AG04449 (cell line): ENCODE results near the gene PRRC2A.

Source experiments
- CTCF ChIA-PET: fragments of 350-600 bp; formaldehyde crosslinking; extraction: SDS; loops from one replicate; lab custom pipeline; 2021; ENCODE audit warnings: antibody characterized with exemption; lab: Yijun Ruan, JAX
- POLR2A ChIA-PET: fragments of 400-600, 350-600 bp; formaldehyde crosslinking; extraction: SDS; loops from one replicate; lab custom pipeline; 2020; ENCODE audit warnings: antibody characterized with exemption, inconsistent platforms; lab: Yijun Ruan, JAX
- DNase-seq: peaks from one replicate; pipeline ENCODE4 v3.0.0-alpha.2; 2010; ENCODE audit warnings: low read depth, low spot score
- H3K4me3 ChIP-seq: 2 replicates; pipeline ENCODE4 v1.5.1; 2011; ENCODE audit warnings: low read depth, mild to moderate bottlenecking, control low read depth, low read length
- CTCF ChIP-seq: IDR thresholded peaks from one replicate; pipeline ENCODE4 v1.5.1; 2011; ENCODE audit warnings: mild to moderate bottlenecking, moderate library complexity, low read length, control low read depth, inconsistent platforms; ENCODE audit not compliant: insufficient read depth; ENCODE audit errors: missing control alignments

Gene PRRC2A

GRCh38 chr6:31663961-31664789 is 43.7 kb downstream of the PRRC2A start:
- DNase-seq = no peak
- CTCF ChIA-PET = interaction anchor here (0.6 to 2.2 kb wide), 6 partner anchors 8 to 118 kb away, joined by 3 to 19 read pairs (median 4); partner anchors contain the start of genes APOM, ATP6V1G2, BAG6 and LY6G5C
- no peak for TF ChIP-seq CTCF

GRCh38 chr6:31664790-31665500 is 44.4 kb downstream of the PRRC2A start, which contains the start of gene GPANK1:
GPANK1 (minus strand) TSS chr6:31664997; CDS start chr6:31664478, 519 bp downstream.
- ChIA-PET POLR2A (interaction anchor here (1.5 to 3.5 kb wide), 3 partner anchors 12 to 232 kb away, joined by 3 to 31 read pairs (median 7); partner anchors contain the start of genes ABHD16A, BAG6 and EHMT2), CTCF (interaction anchor here (0.9 to 2.2 kb wide), 4 partner anchors 9 to 119 kb away, joined by 3 to 19 read pairs (median 6); partner anchors contain the start of genes APOM, ATP6V1G2, BAG6 and LY6G5C)

More at GRCh38 chr6:31663961-31664789, 43.7 kb downstream of the PRRC2A start:
- POLR2A ChIA-PET = interaction anchor here (1.1 to 3.5 kb wide), 4 partner anchors 11 to 233 kb away, joined by 3 to 31 read pairs (median 5); partner anchors contain the start of genes ABHD16A, BAG6 and EHMT2
- peak overlapping the region; percentile 98 for H3K4me3 ChIP-seq

GRCh38 chr6:31665501-31666336 is 45.2 kb downstream of the PRRC2A start, which contains the start of gene CSNK2B:
CSNK2B (plus strand) TSS chr6:31666080; CDS start chr6:31666832, 752 bp downstream.
- CTCF ChIA-PET = interaction anchor here (1.0 kb wide), 1 partner anchor 104 kb away, joined by 4 read pairs; no protein-coding TSS in a partner anchor
- no peak for TF ChIP-seq CTCF
- POLR2A ChIA-PET = interaction anchor here (1.8 to 3.5 kb wide), 3 partner anchors 13 to 162 kb away, joined by 5 to 31 read pairs (median 7); partner anchors contain the start of genes ABHD16A, BAG6 and HSPA1B

More at GRCh38 chr6:31664790-31665500, 44.4 kb downstream of the PRRC2A start, which contains the start of gene GPANK1:
- no peak for TF ChIP-seq CTCF
- H3K4me3 ChIP-seq = peak within 1 kb of the TSS; percentile 98
- DNase-seq = no peak

GRCh38 chr6:31666337-31666965 is 45.9 kb downstream of the PRRC2A start:
- no peak for DNase-seq
- H3K4me3 ChIP-seq = peak overlapping the region; percentile 98
- POLR2A ChIA-PET = interaction anchor here (0.8 to 1.9 kb wide), 2 partner anchors 15 to 161 kb away, joined by 3 to 5 read pairs; partner anchors contain the start of gene HSPA1B
- TF ChIP-seq CTCF = no peak
- CTCF ChIA-PET = interaction anchor here (0.7 to 1.0 kb wide), 3 partner anchors 24 to 125 kb away, joined by 3 to 4 read pairs (median 4); no protein-coding TSS in a partner anchor

More at GRCh38 chr6:31665501-31666336, 45.2 kb downstream of the PRRC2A start, which contains the start of gene CSNK2B:
- no peak for DNase-seq
- peak within 1 kb of the TSS; percentile 98 for H3K4me3 ChIP-seq

- no peak for TF ChIP-seq CTCF
- no peak within 1 kb of the TSS for H3K4me3 ChIP-seq
- DNase-seq = no peak
- ChIA-PET POLR2A (no interaction called here), CTCF (interaction anchor here (0.9 to 1.5 kb wide), 2 partner anchors 9 to 18 kb away, joined by 3 to 4 read pairs; partner anchors contain the start of gene C6orf47)
Measured at GRCh38 chr6:31669676-31670075, 49.2 kb downstream of the PRRC2A start, which contains the start of gene LY6G5B. LY6G5B (plus strand) TSS chr6:31669976; CDS start chr6:31670951, 975 bp downstream.
